Tibial artery (tissue), 4 donors: ENCODE measurements around the gene THUMPD2.

Experiments
- DNase-seq, 2 donors: peaks; one replicate each; pipeline ENCODE4 v3.0.0-alpha.2; 2019
- H3K27ac ChIP-seq, 2 donors: fragments of 200-600 bp; sonication (generic) in 1 of 2; 1 replicate in 1 of 2; 2 replicates in 1 of 2; pipeline ENCODE4 v1.5.1; 2018 to 2019; ENCODE audit warnings: mild to moderate bottlenecking in 1 of 2
- H3K27me3 ChIP-seq, 2 donors: fragments of 200-600 bp; sonication (generic) in 1 of 2; one replicate each; pipeline versions ENCODE4 v1.5.1 to v1.6.0; 2016 to 2019
- H3K36me3 ChIP-seq, 3 donors: fragments of 200-600 bp; sonication (generic) in 2 of 3; one replicate each; pipeline ENCODE4 v1.5.1; 2016 to 2019; ENCODE audit warnings: mild to moderate bottlenecking in 2 of 3
- H3K4me1 ChIP-seq, 4 donors: fragments of 200-600 bp; sonication (generic) in 2 of 4; 1 replicate in 3 of 4; 2 replicates in 1 of 4; pipeline ENCODE4 v1.5.1; 2016 to 2019
- H3K4me3 ChIP-seq, 2 donors: fragments of 200-600 bp; sonication (generic) in 1 of 2; 1 replicate in 1 of 2; 2 replicates in 1 of 2; pipeline ENCODE4 v1.5.1; 2018 to 2019; ENCODE audit warnings: mild to moderate bottlenecking in 2 of 2
- H3K9me3 ChIP-seq, 3 donors: fragments of 200-600 bp; sonication (generic) in 1 of 3; one replicate each; pipeline ENCODE4 v1.5.1; 2016 to 2019
- CTCF ChIP-seq, 2 experiments: fragments of 200-600 bp in 1 of 2; fragments of 450-650 bp in 1 of 2; IDR thresholded peaks; one replicate each; pipeline ENCODE4 v1.5.1; 2017 to 2019; ENCODE audit warnings: antibody characterized with exemption in 2 of 2, mild to moderate bottlenecking in 1 of 2, moderate library complexity in 1 of 2
- intact Hi-C: fragments of 100-400 bp; cut with DNase I; formaldehyde crosslinking; loops from one replicate; pipeline ENCODE4 v1.15.0; 2023; ENCODE audit warnings: low total_unique reads

The THUMPD2 gene

DNA sequence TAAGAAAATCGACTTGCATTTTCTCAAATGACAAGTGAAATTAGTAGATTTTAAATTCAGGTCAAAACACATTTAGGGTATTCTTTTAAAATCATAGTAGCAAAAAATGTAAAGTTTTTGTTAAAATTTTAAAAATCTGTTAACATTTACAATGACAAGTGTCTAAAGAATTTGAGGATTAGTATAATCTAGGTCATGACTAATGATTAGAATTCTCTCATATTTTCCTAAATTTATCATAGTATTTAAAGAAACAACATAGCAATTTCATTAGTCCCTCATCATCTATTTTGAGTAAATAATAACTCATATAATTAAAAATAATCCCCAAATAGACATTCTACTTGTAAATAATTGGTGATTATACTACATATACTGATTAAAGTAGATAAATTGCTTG, 23.6 kb downstream of the THUMPD2 start:
- H3K4me3 ChIP-seq = no peak overlapping the region
- intact Hi-C loops = no loop called here
- H3K27me3 ChIP-seq = no peaks in the 10 kb centered on the region
- H3K4me1 ChIP-seq = no peaks in the 10 kb centered on the region
- H3K36me3 ChIP-seq = peaks cover 73 to 77% (median 77%) of the 10 kb centered on the region in 3 donors
- no peaks in the 10 kb centered on the region for H3K9me3 ChIP-seq
- no peak for DNase-seq
- no peak overlapping the region for H3K27ac ChIP-seq
- TF ChIP-seq CTCF (IDR thresholded peaks at IDR 0.05) = no peak

- peaks cover 23 to 56% (median 41%) of the 10 kb centered on the region in 3 donors for H3K36me3 ChIP-seq
- TF ChIP-seq CTCF (IDR thresholded peaks at IDR 0.05) = no peak
Measured at GRCh38 chr2:39743269-39743776, 35.7 kb downstream of the THUMPD2 start.

DNA sequence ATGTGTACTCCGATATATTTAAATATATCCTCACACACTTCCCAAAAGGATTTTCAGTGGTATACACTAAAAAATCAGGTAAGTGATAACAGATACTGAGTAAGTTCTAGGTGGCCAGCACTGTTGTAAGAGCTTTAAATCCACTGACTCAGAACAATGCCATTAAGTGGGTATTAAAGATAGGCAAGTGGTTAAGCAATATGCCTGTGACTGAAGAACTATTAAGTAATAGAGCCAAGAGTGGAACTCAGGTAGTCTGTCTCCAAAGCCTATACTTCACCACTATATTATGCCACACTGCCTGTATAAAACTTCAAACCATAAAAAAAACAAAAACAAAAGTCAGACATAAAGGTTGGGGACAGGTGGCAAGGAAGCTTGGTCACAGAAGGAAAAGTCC, 37.2 kb downstream of the THUMPD2 start:
- no peak for TF ChIP-seq CTCF (IDR thresholded peaks at IDR 0.05)
- H3K9me3 ChIP-seq = no peaks in the 10 kb centered on the region

More at GRCh38 chr2:39743269-39743776, 35.7 kb downstream of the THUMPD2 start:
- no peak overlapping the region for H3K27ac ChIP-seq
- H3K9me3 ChIP-seq = no peaks in the 10 kb centered on the region
- peaks cover 0 to 13% (median 0%) of the 10 kb centered on the region in 4 donors for H3K4me1 ChIP-seq
- H3K27me3 ChIP-seq = no peaks in the 10 kb centered on the region
- intact Hi-C loops = no loop called here
- H3K4me3 ChIP-seq = no peak overlapping the region
- DNase-seq = no peak

DNA sequence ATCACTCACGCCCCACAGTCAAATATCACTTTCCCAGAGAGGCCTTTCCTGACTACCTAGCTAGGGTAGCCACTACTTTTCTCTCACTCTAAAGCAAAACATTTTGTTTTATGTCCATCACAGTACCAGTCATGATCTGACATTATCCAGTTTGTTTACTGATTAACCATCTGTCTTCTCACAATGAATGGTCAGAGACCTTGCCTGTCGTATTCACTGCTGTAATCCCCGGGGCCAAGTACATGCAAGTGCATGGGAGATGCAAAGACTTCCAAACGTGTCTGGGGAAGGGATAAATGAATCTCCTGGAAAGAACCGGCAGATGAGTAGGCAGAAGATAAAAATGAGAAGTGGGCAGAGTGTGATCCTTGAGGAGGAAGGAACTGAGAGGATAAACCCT, 39.7 kb downstream of the THUMPD2 start:
- H3K9me3 ChIP-seq = no peaks in the 10 kb centered on the region
- TF ChIP-seq CTCF (IDR thresholded peaks at IDR 0.05) = no peak
- DNase-seq = no peak
- H3K27ac ChIP-seq = peak overlapping the region; percentile 22 to 47
- H3K4me3 ChIP-seq = no peak overlapping the region
- no peaks in the 10 kb centered on the region for H3K27me3 ChIP-seq
- H3K4me1 ChIP-seq = peaks cover 0 to 52% (median 24%) of the 10 kb centered on the region in 4 donors
- H3K36me3 ChIP-seq = peaks cover 20 to 41% (median 20%) of the 10 kb centered on the region in 3 donors
- intact Hi-C loops = no loop called here

More for the DNA sequence above, 37.2 kb downstream of the THUMPD2 start:
- Histone ChIP-seq H3K36me3 (peaks cover 23 to 54% (median 37%) of the 10 kb centered on the region in 3 donors), H3K4me1 (peaks cover 0 to 28% (median 5%) of the 10 kb centered on the region in 4 donors), H3K27ac (no peak overlapping the region), H3K27me3 (no peaks in the 10 kb centered on the region), H3K4me3 (no peak overlapping the region)
- intact Hi-C loops = no loop called here
- DNase-seq = no peak

GRCh38 chr2:39738936-39739335, 40.1 kb downstream of the THUMPD2 start:
- no peak for DNase-seq
- H3K27me3 ChIP-seq = no peaks in the 10 kb centered on the region
- intact Hi-C loops = no loop called here
- peaks cover 17 to 41% (median 20%) of the 10 kb centered on the region in 3 donors for H3K36me3 ChIP-seq
- TF ChIP-seq CTCF (IDR thresholded peaks at IDR 0.05) = no peak
- no peaks in the 10 kb centered on the region for H3K9me3 ChIP-seq
- peaks cover 0 to 57% (median 26%) of the 10 kb centered on the region in 4 donors for H3K4me1 ChIP-seq
- peak overlapping the region; percentile 22 to 47 for H3K27ac ChIP-seq
- no peak overlapping the region for H3K4me3 ChIP-seq
